HG03469 (cell line): ENCODE measurements around the gene RAB27B.
"Not testable (repeated sequence)": the region's sequence is repeated elsewhere in the genome, so short reads cannot be mapped to it uniquely, and the experiment has no call there.

ENCODE experiments used
- ATAC-seq: cut with Tn5 transposase; IDR thresholded peaks from one replicate; pipeline ENCODE4 v1.9.1; 2021; ENCODE audit warnings: mild to moderate bottlenecking, moderate library complexity, moderate number of reproducible peaks; ENCODE audit not compliant: unreplicated experiment

RAB27B gene

DNA sequence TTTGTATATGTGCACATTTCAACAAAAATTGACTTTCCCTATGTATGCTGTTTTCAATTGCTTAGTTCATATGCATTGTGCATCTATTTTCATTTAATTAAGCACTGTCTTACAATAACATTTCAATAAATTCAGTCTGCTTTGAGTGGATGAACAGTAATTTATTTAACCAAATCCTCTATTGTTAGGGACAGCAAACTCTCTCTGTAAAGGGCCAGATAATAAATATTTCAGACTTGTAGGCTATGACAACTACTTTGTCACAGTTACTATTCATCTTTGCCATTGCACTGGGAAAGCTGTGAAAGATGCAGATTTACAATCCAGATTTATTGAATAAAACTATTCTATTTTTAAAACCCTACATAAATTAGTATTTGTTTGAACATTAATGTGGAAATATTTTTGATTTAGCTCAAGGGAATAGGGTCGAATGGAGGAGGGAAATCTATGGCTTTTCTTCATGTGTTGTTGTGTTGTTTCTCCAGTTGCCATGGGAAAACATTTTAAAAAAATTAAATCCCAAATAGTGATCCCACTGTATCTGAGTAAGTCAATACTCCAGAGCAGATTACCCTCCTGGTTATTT, 14.2 kb upstream of the RAB27B start:
- no peak for ATAC-seq

DNA sequence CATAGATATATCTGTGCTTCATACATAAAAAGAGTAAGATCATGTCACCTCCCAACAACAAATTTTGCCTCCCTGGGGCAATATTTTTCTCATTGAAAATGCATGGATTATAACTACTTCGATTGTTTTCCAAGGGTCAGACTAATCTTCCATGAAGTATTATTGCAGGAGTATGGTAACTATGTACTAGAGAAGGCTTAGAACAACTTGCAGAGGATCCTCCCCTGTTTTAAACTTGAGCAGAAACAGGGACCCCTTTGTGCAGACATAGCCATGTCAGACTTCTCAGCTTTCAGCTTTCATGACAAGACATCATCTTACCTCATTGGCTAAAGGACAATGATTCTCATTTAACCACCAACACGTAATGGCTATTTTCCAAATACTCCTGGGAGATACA, 13.2 kb upstream of the RAB27B start:
- no peak for ATAC-seq

DNA sequence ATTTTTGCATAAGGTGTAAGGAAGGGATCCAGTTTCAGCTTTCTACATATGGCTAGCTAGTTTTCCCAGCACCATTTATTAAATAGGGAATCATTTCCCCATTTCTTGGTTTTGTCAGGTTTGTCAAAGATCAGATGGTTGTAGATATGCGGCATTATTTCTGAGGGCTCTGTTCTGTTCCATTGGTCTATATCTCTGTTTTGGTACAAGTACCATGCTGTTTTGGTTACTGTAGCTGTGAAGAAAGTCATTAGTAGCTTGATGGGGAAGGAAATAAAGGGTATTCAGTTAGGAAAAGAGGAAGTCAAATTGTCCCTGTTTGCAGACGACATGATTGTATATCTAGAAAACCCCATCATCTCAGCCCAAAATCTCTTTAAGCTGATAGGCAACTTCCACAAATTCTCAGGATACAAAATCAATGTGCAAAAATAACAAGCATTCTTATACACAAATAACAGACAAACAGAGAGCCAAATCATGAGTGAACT, 7.4 kb upstream of the RAB27B start:
- ATAC-seq: not testable (repeated sequence)

DNA sequence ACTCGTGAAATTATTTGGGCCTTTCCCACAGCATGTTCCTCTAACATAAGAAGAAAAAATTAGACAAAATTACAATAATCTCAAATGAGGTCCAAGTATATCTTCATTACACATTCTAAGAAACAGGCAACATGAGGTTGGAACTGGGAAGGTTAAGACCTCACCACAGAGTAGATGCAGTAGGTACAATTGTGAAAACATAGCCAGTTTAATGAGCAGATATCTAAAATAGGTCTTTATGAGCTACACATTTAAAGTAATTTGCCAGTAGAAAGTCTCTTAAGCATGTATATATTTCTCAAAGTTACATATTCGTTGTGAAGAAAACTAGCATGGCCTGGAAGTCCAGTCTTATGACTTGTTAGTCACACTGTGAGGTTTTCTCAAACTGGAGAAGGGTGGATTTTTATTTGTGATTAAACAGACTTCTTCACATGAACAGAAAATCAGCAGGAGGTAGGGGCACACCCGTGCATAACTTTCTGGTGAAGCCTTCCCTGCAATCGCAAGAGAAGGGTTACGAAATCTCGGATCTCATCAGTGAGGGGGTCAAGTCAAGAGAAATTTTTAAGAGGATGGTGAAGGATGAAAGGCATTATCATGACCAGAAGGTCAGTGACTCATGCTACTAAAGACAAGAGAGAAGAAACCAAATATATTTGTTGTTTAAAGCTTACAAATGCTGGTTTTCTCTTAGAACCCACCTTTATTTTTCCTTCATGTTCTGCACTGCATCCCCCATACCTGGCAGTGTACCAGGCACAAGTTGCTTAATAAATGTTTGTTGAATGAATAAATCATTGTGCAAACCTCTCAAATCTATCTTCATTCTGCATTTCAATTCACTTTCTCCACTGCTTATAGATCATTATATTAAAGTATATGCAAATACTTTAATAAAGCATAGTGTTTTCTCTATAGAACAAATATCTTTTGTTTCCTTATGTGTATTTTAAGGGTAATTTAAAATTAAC, 5.1 kb upstream of the RAB27B start:
- ATAC-seq: no peak

DNA sequence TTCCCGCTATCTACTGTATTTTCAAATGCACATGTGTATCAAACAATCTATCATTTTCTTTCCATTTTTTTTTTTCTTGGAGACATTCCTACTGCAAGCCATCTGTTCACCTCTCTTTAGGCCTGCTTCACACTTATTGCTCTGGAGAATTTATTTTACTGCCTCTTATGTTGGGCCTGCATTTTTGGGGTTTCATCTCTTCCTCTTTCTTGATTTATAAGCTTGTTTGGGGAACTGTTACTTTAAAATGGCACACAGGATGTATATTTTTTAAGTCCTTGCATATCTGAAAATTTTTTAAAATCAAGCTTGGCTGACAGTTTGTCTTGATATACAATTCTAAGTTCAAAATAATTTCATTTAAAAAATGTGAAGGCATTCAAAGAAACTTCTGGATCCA, 3.5 kb upstream of the RAB27B start:
- no peak for ATAC-seq

DNA sequence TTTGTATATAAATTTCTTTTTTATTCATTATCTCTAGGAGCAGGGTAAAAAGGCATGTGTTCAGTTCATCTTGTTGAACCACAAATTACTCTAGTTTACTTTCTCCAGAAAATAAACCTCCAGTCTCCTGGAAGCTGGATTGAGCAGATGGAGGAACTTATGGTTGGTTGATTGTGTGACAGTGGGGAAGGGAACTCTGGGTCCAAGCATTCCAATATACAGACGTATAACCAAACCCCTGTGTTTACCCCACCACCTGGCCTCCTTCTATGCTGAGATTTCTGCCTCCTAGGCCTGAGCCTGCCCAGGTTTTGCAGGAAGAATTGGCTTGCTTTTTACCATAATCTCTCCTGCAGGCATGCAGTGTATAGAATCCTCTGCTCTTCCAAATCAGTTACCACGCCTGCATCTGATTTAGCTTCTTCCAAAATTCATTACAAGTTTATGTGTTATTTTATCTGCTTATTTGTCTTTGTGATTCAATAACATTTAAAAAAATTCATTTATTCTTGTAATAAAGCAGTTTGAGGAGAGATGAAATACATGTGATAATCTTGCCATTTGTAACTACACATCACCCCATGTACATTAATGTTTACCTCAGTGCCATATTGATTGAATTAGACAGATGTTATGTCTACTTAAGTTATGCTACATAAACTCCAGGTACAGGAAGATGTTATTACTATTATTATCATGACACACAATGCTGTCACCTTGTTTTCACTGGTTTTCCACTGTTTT, 2.5 kb upstream of the RAB27B start:
- ATAC-seq: no peak

DNA sequence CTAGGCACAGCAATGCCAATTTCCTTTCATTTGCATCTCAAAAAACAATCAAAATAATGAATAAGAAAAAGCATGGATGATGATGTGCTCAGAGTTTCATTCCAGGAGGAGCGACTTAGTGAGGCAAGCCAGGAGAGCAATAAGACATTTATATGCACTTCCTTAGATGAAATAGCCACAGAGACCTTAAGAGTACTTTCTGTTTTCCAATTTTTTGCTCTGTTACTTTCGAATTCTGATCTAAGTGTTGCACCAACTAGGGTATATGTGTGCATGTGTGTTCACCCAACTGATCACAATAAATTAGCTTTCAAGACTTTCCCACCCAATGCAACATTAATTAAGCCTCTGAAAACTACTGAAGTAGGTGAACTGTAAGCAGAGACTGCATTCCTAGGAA, 709 bp downstream of the RAB27B start:
- no peak for ATAC-seq

DNA sequence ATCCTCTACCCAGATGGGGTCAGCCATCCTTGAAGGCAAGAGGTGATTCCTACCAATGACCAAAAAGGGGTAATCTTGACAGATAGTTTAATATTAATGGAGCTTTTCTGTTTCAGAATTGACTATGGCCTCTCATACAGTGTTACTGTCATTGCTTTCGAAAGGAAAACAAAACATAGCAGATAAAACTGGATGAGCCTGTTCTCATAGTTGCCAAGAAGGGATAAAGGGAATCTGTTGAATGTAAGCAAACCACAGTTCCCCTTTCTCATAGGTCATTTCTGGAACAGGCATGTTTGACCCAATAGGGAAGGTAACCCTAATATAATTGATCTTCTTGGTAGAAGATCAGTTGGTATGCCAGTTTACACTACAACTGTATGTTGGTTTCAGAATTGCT, 1.6 kb downstream of the RAB27B start:
- ATAC-seq: no peak

DNA sequence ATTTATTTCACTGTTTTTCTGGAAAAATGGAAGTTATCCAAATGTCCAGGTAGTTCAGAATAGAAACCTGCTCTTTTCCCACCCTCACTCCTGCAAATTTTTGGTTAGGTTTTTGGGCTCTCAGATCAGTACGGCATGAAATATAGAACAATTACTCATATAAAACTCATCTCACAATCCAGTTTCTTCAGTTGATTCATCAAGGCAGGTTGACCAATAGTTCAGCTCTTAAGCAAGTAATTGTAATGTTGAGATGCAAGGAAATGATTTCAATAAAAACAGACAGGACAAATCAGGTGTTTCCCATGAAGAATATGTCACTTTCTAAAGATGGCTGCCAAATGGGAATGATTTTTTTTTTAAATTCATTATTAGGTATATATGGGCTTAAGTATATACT, 2.0 kb downstream of the RAB27B start:
- no peak for ATAC-seq

DNA sequence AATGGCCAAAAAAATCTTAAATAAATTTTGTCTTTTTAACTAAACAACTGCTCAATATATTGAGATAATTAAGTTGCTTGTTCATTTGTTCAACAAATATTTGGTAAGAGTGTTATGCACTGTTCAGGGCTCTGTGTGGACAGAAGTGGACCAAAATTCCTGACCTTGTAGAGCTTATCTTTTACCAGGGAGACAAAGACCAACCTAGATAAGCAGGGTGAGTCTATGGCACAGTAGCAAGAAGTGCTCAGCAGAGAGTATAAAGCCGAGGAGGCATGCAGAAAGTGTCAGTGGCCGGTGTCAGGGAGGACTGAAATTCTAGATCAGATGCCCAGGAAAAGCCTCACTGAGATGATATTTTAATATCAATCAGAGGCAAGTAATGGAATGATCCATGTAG, 2.6 kb downstream of the RAB27B start:
- no peak for ATAC-seq

DNA sequence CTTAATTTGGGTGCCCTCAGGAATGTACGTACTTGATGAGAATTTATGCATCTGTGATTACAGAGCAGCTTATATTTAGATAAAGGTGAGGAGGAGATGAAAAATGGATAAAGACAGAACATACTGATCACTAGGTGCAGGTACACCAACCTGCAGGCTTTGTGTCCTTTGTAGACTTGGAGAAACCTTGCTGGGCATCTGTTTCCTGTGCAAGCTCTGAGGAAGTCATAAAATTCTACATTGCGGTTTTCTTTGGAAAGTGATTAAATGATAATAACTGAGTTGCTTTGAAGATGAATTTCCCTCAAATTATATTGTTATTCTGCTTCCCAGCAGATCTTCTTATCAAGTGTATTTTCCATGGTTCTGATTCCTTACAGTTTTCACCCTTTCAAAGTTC, 7.7 kb downstream of the RAB27B start:
- no peak for ATAC-seq

DNA sequence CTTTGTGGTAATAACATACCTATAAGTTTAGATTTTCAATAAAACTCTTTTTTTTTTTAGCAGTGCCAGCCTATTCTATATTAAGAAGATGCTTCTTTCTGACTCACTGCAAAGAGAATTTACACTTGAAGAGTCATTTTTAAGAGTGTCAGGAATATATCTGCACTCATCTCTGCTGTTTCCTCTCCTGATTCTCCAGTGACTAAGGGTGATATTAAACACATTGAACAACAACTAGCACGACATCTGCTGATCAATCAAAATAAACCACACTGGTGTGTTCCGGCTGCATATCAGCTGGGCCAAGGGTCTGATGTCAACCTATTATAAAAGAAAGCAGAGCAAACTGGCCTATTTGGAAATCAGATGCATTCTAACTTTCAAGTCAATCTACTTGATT, 15.0 kb downstream of the RAB27B start:
- ATAC-seq: no peak

DNA sequence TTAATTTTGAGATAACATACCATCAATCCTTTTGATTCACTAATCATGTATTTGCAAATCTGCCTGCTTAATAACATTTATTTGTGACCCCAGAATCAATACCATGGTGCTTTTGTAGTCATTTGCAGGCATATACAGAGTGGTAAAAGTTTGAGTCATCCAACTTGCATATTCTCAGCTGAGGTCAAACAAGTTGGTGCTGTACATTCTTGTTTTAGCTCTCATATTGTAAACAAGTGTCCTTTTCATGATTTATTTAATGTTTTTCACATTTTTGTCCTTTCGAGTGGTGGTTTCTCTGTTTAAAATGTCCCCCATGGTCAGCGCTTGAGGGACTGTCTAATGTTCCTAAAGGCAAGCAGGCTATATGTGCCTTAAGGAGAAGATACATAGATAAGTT, 17.5 kb downstream of the RAB27B start:
- ATAC-seq: no peak

DNA sequence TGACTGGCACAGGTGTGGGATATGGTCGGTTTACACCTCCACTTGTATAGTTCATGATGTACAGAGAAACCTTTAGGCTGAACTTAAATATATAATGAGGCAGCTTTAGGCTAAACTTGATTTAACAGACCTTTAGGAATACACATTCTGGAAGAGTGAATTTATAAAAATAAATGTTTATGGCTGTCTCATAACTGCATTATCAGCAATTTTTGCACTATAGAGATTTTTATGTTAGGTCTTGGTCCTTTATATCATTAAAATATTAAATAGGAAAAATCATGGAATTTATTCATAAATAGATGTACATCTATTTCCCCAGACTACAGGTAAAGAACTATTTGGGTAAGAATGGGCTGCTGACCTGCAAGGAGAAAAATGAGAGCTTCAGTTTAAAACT, 19.8 kb downstream of the RAB27B start:
- no peak for ATAC-seq

DNA sequence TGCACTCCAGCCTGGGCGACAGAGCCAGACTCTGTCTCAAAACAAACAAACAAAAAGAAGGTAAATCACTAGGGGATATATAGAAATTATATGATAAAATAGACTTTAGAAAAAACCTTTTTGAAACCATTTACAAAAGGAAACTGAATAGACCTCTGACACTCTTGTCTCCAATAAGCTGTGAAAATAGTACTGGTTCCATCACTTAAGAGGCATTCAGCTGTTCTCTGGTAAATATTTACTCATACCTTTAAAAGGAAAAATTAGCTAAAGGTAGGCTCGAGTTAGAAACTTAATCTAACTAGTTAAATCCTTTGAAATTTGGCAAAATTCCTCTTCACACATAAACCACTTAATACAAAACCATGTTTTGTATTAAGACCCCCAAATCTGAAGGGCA, 21.4 kb downstream of the RAB27B start:
- ATAC-seq: no peak

DNA sequence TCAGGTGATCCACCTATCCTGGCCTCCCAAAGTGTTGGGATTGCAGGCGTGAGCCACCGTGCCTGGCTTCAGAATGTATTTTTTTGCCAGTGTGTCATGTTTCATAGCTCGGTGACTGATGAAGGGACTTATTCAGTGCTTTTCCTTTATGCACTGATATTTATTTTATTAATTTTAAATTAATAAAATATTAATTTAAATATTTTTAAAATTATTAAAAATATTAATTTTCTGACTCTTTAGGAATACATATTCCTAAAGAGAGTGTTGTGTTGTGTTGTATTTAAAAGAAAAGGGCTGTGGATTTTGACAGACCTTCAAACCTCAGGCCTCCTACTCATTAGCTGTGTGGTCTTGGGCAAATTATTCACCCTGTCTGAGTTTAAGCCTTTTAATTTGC, 22.3 kb downstream of the RAB27B start:
- ATAC-seq: no peak

DNA sequence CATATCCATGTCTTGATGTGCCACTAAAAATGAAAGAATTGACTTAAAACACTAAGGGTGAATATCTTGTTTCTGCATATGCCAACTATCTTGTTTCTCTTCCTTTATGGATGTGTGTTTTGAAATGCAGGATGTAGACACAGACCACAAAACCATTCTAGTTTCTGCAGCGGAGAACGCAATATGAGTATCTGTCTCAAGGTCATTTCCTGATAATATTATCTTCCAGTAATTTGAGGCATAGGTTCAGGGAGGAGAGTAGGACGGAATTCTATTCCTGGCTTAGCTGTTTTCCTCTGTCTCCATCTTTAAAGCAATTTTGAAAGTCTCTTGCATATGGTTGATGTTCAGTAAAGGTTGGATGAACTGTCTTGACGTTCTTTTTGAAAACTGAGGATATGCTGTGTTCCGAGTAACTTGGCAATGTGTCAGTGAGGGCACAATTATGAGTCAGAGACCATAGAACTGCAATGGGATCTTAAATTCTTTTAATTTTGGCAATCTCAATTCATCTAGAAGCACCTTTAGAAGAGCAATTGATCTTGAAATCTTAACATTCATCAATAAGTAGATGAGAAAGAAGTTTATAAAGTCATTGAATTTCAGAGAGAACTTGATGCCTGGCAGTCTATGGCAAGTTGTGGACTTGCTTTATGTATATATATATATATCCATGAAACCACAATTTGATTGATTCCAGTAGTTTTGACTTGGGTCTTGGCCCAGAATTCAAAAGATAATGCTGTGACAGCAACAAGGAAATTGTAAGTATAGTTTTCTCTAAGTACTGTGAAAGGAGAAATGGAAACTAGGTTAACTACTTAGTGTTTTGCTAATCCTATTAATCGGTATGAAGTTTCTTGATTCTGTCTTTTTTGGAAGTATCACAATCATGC, 24.8 kb downstream of the RAB27B start:
- ATAC-seq: no peak

DNA sequence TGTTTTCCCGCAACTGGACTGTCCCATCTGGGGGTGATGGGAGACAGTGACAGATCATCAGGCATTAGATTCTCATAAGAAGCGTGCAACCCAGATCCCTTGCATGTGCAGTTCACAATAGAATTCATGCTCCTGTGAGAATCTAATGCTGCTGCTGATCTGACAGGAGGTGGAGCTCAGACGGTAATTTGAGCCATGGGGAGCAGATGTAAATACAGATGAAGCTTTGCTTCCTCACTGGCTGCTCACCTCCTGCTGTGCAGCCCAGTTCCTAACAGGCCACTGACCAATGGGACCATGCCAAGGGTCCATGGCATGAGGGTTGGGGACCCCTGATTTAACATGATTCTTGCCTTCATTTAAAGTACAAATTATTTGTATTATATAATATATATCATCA, 26.8 kb downstream of the RAB27B start:
- ATAC-seq: not testable (repeated sequence)

DNA sequence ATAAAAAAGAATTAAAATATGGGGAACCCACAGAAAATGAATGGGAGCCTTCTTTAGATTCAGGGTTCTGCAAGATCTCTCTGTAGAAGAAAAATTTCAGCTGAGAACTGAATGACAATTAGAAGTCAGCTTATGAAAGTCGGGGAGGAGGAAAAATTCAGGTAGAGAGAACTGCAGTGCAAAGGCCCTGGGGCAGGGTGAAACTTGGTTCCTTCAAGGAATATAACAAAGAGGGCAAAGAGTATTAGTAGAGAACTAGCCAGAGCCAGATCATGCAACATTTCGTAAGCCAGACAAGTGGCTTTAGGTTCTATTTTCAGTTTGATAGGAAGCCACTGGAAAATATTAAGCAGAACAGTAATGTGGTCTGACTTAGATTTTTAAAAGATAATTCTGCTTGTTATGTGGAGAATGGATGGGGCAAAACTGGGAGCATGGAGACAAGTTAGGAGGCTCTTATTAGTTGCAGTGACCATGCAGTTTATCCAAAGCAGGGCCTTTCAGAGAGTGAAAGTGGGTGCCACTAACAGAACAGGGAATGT, 27.9 kb downstream of the RAB27B start:
- no peak for ATAC-seq

DNA sequence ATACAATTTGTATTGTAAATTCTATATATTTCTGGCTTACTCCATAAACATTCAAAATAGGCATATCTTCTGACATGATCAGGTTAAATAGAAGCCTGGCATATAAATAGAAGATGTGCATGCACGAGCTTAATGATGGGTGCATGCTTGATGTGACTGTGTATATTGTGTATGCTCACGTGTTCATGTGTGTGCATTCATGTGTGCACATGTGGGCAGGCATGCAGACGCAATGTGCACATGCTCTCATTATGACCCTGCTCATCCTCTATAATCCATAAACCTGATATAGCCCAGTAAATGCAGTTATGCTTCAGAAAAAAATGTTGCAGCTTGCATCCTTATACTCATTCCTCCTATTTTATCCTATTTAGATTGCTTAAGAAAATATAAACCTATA, 29.2 kb downstream of the RAB27B start:
- ATAC-seq: no peak
